Thyroid gland (tissue), 4 donors: ENCODE measurements around the gene MEOX1. TPM values are rescaled to one million over a fixed set of nuclear protein-coding genes. Genes with fewer than 3 reads are reported as not detected.

Source experiments
- DNase-seq, 2 donors: peaks; one replicate each; pipeline ENCODE4 v3.0.0-alpha.2; 2019
- H3K27ac ChIP-seq, 3 donors: fragments of 200-600 bp; sonication (generic); 1 replicate in 2 of 3; 2 replicates in 1 of 3; pipeline ENCODE4 v1.5.1; 2016 to 2019; ENCODE audit warnings: mild to moderate bottlenecking in 1 of 3, moderate library complexity in 1 of 3
- H3K27me3 ChIP-seq: fragments of 200-600 bp; sonication (generic); one replicate; pipeline ENCODE4 v1.5.1; 2019
- H3K36me3 ChIP-seq, 2 donors: fragments of 200-600 bp; sonication (generic); one replicate each; pipeline ENCODE4 v1.5.1; 2016 to 2019
- H3K4me1 ChIP-seq, 2 donors: fragments of 200-600 bp; sonication (generic); one replicate each; pipeline ENCODE4 v1.5.1; 2017 to 2019
- H3K4me3 ChIP-seq, 3 donors: fragments of 200-600 bp; sonication (generic); replicated peaks in 1 of 3; 1 replicate in 2 of 3; 2 replicates in 1 of 3; pipeline ENCODE4 v1.5.1; 2016; ENCODE audit warnings: mild to moderate bottlenecking in 1 of 3
- H3K9me3 ChIP-seq: fragments of 200-600 bp; sonication (generic); one replicate; pipeline ENCODE4 v1.5.1; 2017
- POLR2A ChIP-seq, 2 donors: fragments of 450-650 bp; IDR thresholded peaks; one replicate each; pipeline ENCODE4 v1.6.1; 2017; ENCODE audit warnings: antibody characterized with exemption in 2 of 2, mild to moderate bottlenecking in 2 of 2, moderate library complexity in 1 of 2
- WGBS, 2 donors: methylation state at CpG; one replicate each; pipeline ENCODE4 v1.1.5; 2017; 5-methylcytosine and 5-hydroxymethylcytosine counted together
- intact Hi-C: fragments of 100-400 bp; cut with DNase I; formaldehyde crosslinking; loops from one replicate; pipeline ENCODE4 v1.15.1; 2023
- total RNA-seq, 4 donors: library from RNA; depleted of rRNA; stranded (reverse); fragments of >200 nt; gene quantifications; one replicate each; pipeline ENCODE4 v1.2.3, GENCODE V29; 2016
- TF ChIP-seq, protein P1 (sequence below), 6 experiments: fragments of 200-600 bp in 3 of 6; fragments of 450-650 bp in 3 of 6; sonication (generic) in 3 of 6; IDR thresholded peaks; one replicate each; pipeline ENCODE4 v1.5.1; 2016 to 2019; ENCODE audit warnings: antibody characterized with exemption in 6 of 6, mild to moderate bottlenecking in 2 of 6, inconsistent platforms in 1 of 6, moderate library complexity in 1 of 6

The MEOX1 gene
- total RNA-seq, 4 donors from 2014 or later = 1.1 to 1.9 (median 1.4) TPM; not detected in 1

DNA sequence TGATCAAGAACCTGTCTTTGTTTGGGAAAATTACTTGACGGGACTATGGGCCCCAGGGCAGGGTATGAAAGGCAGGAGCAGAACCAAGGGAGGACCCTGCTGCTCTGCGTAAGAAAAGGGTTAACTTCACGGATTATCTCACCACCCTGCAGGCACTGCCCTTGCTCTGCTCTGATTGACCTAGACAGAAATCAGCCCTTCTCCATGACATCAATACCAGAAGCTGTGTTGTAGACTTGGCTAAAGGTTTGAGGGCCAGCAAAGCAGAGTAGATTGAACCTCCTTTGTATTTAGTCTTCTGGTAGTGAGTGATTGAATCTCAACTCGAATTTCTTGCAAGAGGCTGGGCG, 62.7 kb downstream of the MEOX1 start:
- Histone ChIP-seq H3K9me3 (no peaks in the 10 kb centered on the region), H3K4me3 (no peak overlapping the region), H3K27ac (no peak overlapping the region), H3K36me3 (no peaks in the 10 kb centered on the region), H3K27me3 (no peaks in the 10 kb centered on the region), H3K4me1 (no peaks in the 10 kb centered on the region)
- intact Hi-C loops = no loop called here
- DNase-seq = no peak
- 70 to 79% methylated on average over 5 of the region's 5 CpGs for WGBS, 2 donors
- no peak for TF ChIP-seq POLR2A (IDR thresholded peaks at IDR 0.05)
- TF ChIP-seq, protein P1, sequence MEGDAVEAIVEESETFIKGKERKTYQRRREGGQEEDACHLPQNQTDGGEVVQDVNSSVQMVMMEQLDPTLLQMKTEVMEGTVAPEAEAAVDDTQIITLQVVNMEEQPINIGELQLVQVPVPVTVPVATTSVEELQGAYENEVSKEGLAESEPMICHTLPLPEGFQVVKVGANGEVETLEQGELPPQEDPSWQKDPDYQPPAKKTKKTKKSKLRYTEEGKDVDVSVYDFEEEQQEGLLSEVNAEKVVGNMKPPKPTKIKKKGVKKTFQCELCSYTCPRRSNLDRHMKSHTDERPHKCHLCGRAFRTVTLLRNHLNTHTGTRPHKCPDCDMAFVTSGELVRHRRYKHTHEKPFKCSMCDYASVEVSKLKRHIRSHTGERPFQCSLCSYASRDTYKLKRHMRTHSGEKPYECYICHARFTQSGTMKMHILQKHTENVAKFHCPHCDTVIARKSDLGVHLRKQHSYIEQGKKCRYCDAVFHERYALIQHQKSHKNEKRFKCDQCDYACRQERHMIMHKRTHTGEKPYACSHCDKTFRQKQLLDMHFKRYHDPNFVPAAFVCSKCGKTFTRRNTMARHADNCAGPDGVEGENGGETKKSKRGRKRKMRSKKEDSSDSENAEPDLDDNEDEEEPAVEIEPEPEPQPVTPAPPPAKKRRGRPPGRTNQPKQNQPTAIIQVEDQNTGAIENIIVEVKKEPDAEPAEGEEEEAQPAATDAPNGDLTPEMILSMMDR (IDR thresholded peaks at IDR 0.05) = no peak

DNA sequence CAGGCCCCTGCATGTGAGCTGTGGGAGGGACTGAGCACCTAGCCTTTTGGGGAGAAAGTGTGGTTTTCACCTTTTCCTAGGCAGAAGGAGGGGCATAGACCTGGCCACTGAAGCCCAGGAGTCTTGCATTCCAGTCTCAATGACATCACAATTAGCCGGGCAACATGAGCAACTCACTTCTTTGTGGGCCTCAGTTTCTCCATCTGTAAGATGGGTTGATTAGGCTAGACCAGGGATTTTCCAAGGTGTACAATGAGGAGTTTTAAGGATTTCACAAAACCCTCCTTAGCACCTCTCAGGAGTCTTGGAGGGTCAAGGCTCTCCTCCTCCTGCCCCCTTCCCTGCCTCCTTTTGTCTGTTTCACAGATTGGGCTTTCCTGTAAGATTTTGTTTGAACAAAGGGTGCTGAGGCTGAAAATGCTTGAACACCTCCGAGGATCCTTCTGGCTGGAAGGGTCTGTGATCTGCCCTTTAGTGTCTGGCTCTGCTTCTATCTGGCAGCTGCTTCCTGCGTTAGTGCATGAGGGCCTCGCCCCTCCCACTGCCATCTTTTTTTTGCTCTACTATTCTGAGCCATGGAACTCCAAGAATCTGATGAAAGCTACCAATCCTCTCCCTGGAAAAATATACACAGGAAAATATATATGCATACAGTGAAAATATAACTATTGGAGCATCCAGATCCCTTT, 63.2 kb downstream of the MEOX1 start:
- intact Hi-C loops = no loop called here
- Histone ChIP-seq H3K36me3 (no peaks in the 10 kb centered on the region), H3K4me1 (no peaks in the 10 kb centered on the region), H3K27me3 (no peaks in the 10 kb centered on the region), H3K27ac (no peak overlapping the region), H3K9me3 (no peaks in the 10 kb centered on the region), H3K4me3 (no peak overlapping the region)
- DNase-seq = no peak
- WGBS, 2 donors = 70 to 76% methylated on average over 4 of the region's 4 CpGs
- TF ChIP-seq, protein P1 (IDR thresholded peaks at IDR 0.05) = no peak
- no peak for TF ChIP-seq POLR2A (IDR thresholded peaks at IDR 0.05)

DNA sequence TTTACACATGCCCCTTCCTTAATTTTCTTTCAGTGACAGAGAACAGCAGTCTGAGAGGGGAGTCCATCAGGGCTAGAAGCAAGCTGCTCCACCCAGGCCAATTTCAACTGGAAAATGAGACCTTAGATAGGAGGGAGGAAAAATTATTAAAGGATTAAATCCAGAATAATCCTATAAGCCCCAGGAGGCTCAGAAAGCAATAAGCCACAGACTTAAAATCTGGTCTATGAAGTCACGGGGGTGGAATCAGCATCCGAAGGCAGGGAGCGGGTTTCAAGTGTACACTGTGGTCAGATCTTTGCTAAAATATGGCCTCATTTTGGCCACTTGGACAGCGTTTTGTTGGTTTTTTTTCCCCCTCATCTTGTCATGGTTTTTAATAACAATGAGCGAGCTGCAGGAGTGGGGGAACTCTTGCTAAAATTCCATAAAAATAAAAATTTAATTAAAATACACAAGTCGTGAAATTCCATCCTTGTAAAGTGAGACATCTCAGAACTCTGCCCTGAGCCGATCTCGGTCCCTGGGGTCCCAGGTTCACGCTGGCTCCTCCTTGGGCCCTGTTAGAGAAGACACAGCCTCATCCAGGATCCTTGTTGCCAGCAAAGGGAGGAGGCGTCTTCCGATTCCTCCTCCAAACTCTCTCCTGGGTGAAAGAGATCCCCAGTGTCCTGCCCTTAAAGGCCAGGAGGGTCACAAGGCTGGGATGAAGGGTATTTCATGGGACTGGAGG, 63.9 kb downstream of the MEOX1 start:
- Histone ChIP-seq H3K27ac (no peak overlapping the region), H3K36me3 (no peaks in the 10 kb centered on the region), H3K9me3 (no peaks in the 10 kb centered on the region), H3K27me3 (no peaks in the 10 kb centered on the region), H3K4me1 (no peaks in the 10 kb centered on the region), H3K4me3 (no peak overlapping the region)
- intact Hi-C loops = no loop called here
- TF ChIP-seq, protein P1 (IDR thresholded peaks at IDR 0.05) = no peak
- TF ChIP-seq POLR2A (IDR thresholded peaks at IDR 0.05) = no peak
- no peak for DNase-seq
- 80 to 86% methylated on average over 11 of the region's 11 CpGs for WGBS, 2 donors

DNA sequence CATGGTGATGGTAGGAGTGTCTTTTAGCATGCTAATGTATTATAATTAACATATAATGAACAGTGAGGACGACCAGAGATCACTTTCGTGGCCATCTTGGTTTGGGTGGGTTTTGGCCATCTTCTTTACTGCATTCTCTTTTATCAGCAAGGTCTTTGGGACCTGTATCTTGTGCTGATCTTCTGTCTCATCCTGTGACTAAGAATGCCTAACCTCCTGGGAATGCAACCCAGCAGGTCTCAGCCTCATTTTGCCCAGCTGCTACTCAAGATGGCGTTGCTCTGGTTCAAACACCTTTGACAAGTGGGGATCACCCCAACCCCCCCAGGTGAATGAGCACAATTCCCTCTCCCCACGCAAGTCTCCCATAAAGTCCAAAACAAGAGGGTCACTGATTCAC, 66.3 kb downstream of the MEOX1 start:
- Histone ChIP-seq H3K4me3 (no peak overlapping the region), H3K27ac (no peak overlapping the region), H3K9me3 (no peaks in the 10 kb centered on the region), H3K27me3 (no peaks in the 10 kb centered on the region), H3K36me3 (no peaks in the 10 kb centered on the region), H3K4me1 (peaks cover 0 to 7% of the 10 kb centered on the region in 2 donors)
- intact Hi-C loops = no loop called here
- TF ChIP-seq, protein P1 (IDR thresholded peaks at IDR 0.05) = no peak
- no peak for TF ChIP-seq POLR2A (IDR thresholded peaks at IDR 0.05)
- WGBS, 2 donors = 66 to 80% methylated on average over 4 of the region's 4 CpGs
- no peak for DNase-seq
